HUES6 (cell line): ENCODE data around the gene GNMT.
"Not testable (repeated sequence)": the region's sequence is repeated elsewhere in the genome, so short reads cannot be mapped to it uniquely, and the experiment has no call there.

Source experiments
- H3K27ac ChIP-seq: 2 replicates; pipeline ENCODE4 v1.7.0; 2013; ENCODE audit warnings: low read depth, mild to moderate bottlenecking, low read length, inconsistent platforms
- H3K27me3 ChIP-seq: 2 replicates; pipeline ENCODE4 v1.6.1; 2013; ENCODE audit warnings: low read length; ENCODE audit not compliant: control insufficient read depth, insufficient read depth
- H3K36me3 ChIP-seq: 2 replicates; pipeline ENCODE4 v1.6.1; 2013; ENCODE audit warnings: low read length; ENCODE audit not compliant: control insufficient read depth, insufficient read depth
- H3K4me1 ChIP-seq: 2 replicates; pipeline ENCODE4 v1.6.1; 2013; ENCODE audit warnings: low read length; ENCODE audit not compliant: control insufficient read depth, insufficient read depth
- H3K4me3 ChIP-seq: 2 replicates; pipeline ENCODE4 v1.5.1; 2013; ENCODE audit warnings: low read depth, low read length
- H3K9ac ChIP-seq: one replicate; pipeline ENCODE4 v1.6.1; 2013; ENCODE audit warnings: mild to moderate bottlenecking, low read length
- H3K9me3 ChIP-seq: 2 replicates; pipeline ENCODE4 v1.6.1; 2013; ENCODE audit warnings: low read depth, low read length; ENCODE audit not compliant: control insufficient read depth, insufficient read depth

Gene GNMT

DNA sequence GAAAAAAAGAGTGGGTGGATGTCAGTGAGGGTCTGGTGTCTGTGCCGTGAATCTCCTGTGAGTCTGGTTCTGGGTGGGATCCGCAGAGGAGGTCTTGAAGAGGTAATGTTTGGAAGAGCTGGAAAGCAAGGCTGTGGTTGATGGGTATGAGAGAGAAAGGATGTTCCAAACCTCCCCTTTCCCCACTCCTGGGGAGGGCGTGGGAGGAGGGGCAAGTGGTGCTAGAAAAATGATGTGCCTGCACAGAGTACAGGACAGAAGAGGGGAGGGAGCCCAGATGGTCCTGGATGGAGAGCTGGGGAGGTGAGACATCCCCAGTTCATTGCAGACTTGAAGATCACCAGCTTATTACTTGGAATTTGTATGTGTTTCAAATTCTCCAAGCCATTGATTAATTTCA lies 28.1 kb upstream of the GNMT start:
- H3K27me3 ChIP-seq: no peaks in the 10 kb centered on the region
- peaks cover 52% of the 10 kb centered on the region for H3K36me3 ChIP-seq
- no peak overlapping the region for H3K4me3 ChIP-seq
- H3K9ac ChIP-seq: no peak overlapping the region
- no peak overlapping the region for H3K27ac ChIP-seq
- H3K9me3 ChIP-seq: no peaks in the 10 kb centered on the region
- peaks cover 3% of the 10 kb centered on the region; the same call in 1 of the 2 replicates for H3K4me1 ChIP-seq

DNA sequence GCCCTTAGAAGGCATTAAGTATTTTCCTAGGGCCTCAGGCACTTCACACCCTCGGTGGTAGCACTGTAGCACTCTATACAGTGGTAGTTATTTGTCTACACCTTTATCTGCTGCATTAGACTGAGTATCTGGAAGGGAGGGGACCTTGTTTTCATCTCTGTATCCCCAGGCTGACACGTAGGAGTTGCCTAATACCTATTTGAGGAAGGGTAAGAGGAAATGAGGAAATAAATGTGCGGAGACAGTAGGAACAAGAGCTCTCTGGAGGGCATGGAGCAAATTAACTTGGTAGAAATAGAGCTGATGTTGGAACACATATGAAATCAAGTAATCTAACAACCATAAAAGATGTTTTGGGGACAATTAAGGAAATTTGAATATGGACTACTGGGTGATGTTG lies 27.3 kb upstream of the GNMT start:
- H3K4me1 ChIP-seq: peaks cover 3% of the 10 kb centered on the region; the same call in 1 of the 2 replicates
- H3K27me3 ChIP-seq: no peaks in the 10 kb centered on the region
- H3K36me3 ChIP-seq: peaks cover 60% of the 10 kb centered on the region
- no peak overlapping the region for H3K27ac ChIP-seq
- no peaks in the 10 kb centered on the region for H3K9me3 ChIP-seq
- H3K9ac ChIP-seq: no peak overlapping the region
- no peak overlapping the region for H3K4me3 ChIP-seq

DNA sequence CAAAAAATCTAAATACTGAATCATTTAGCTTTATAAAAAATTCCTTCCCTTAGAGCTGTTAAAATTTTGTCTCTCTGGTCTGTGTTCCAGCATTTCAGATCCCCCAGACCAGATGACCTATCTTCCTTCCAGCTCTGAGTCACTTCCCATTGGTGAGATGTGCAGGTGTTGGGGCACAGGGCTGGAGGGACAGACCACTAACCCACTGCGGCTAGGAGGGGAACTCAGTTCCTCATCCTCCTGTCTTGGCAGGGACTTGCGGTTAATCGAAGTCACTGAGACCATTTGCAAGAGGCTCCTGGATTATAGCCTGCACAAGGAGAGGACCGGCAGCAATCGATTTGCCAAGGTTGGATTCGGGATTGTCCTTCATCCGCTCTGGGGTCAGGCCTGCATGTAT lies 25.2 kb upstream of the GNMT start:
- peaks cover 13% of the 10 kb centered on the region for H3K4me1 ChIP-seq
- H3K27me3 ChIP-seq: no peaks in the 10 kb centered on the region
- H3K4me3 ChIP-seq: no peak overlapping the region
- H3K27ac ChIP-seq: no peak overlapping the region
- H3K9ac ChIP-seq: no peak overlapping the region
- peaks cover 79% of the 10 kb centered on the region for H3K36me3 ChIP-seq
- no peaks in the 10 kb centered on the region for H3K9me3 ChIP-seq

- H3K4me1 ChIP-seq: peaks cover 10% of the 10 kb centered on the region; the same call in 1 of the 2 replicates
- H3K36me3 ChIP-seq: peaks cover 87% of the 10 kb centered on the region
Observed at GRCh38 chr6:42936398-42936797, 24.2 kb upstream of the GNMT start.

DNA sequence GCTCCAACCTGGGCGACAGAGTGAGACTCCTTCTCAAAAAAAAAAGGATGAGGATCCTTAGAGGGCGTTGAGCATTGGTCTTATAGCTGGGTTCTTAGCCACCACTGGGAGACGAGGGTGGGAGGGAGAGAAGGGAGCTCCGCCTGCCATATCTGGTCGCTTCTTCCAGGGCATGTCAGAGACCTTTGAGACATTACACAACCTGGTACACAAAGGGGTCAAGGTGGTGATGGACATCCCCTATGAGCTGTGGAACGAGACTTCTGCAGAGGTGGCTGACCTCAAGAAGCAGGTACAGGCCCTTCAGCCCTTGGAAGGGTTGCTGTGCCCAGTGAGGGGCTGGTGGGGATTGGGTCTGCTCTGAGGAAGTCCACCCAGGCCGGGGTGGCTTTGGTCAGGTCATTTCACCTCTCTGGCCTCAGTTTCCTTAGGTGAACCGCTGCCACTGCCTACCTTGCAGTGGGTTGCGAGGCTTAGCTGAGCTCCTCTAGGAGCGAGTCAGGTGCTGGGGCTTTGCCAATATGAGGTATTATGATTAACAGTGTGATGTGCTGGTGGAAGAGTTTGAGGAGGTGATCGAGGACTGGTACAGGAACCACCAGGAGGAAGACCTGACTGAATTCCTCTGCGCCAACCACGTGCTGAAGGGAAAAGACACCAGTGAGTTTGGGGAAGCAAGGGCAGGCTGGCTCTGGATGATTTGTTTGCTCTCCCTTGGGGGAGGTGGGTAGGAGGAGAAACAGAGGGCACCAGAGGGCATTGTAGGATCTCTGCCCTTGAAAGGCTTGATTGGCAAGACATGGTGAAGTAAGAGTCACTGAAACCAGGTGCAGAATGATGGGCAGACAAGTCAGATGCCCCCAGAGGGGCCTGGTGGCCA lies 22.8 kb upstream of the GNMT start:
- Histone ChIP-seq H3K36me3 (peaks cover 84% of the 10 kb centered on the region), H3K27me3 (no peaks in the 10 kb centered on the region), H3K27ac (no peak overlapping the region), H3K4me1 (peaks cover 10% of the 10 kb centered on the region; the same call in 1 of the 2 replicates), H3K4me3 (no peak overlapping the region), H3K9me3 (no peaks in the 10 kb centered on the region), H3K9ac (no peak overlapping the region)

More at GRCh38 chr6:42936398-42936797, 24.2 kb upstream of the GNMT start:
- no peaks in the 10 kb centered on the region for H3K27me3 ChIP-seq
- H3K27ac ChIP-seq: no peak overlapping the region
- no peak overlapping the region for H3K9ac ChIP-seq
- H3K4me3 ChIP-seq: no peak overlapping the region
- no peaks in the 10 kb centered on the region for H3K9me3 ChIP-seq

DNA sequence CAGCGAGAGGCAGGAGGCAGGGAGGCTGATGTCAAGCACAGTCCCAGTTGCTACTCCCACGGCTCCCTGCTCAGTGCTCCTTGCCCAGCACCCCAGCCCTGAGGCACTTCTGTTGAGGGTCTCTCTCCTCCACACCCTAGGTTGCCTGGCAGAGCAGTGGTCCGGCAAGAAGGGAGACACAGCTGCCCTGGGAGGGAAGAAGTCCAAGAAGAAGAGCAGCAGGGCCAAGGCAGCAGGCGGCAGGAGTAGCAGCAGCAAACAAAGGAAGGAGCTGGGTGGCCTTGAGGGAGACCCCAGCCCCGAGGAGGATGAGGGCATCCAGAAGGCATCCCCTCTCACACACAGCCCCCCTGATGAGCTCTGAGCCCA lies 22.1 kb upstream of the GNMT start:
- peaks cover 10% of the 10 kb centered on the region; the same call in 1 of the 2 replicates for H3K4me1 ChIP-seq
- H3K27me3 ChIP-seq: no peaks in the 10 kb centered on the region
- H3K9ac ChIP-seq: no peak overlapping the region
- H3K9me3 ChIP-seq: no peaks in the 10 kb centered on the region
- H3K27ac ChIP-seq: no peak overlapping the region
- no peak overlapping the region for H3K4me3 ChIP-seq
- H3K36me3 ChIP-seq: peaks cover 78% of the 10 kb centered on the region

GRCh38 chr6:42938987-42939809 lies 21.4 kb upstream of the GNMT start:
- Histone ChIP-seq H3K27ac (no peak overlapping the region), H3K4me3 (no peak overlapping the region), H3K4me1 (peaks cover 10% of the 10 kb centered on the region; the same call in 1 of the 2 replicates), H3K9me3 (no peaks in the 10 kb centered on the region), H3K27me3 (no peaks in the 10 kb centered on the region), H3K36me3 (peaks cover 74% of the 10 kb centered on the region), H3K9ac (no peak overlapping the region)

- Histone ChIP-seq H3K36me3 (peaks cover 69% of the 10 kb centered on the region), H3K4me3 (no peak overlapping the region), H3K27ac (no peak overlapping the region), H3K27me3 (no peaks in the 10 kb centered on the region), H3K4me1 (peaks cover 10% of the 10 kb centered on the region; the same call in 1 of the 2 replicates), H3K9ac (no peak overlapping the region), H3K9me3 (no peaks in the 10 kb centered on the region)
Observed at GRCh38 chr6:42939810-42940167, 20.8 kb upstream of the GNMT start.

DNA sequence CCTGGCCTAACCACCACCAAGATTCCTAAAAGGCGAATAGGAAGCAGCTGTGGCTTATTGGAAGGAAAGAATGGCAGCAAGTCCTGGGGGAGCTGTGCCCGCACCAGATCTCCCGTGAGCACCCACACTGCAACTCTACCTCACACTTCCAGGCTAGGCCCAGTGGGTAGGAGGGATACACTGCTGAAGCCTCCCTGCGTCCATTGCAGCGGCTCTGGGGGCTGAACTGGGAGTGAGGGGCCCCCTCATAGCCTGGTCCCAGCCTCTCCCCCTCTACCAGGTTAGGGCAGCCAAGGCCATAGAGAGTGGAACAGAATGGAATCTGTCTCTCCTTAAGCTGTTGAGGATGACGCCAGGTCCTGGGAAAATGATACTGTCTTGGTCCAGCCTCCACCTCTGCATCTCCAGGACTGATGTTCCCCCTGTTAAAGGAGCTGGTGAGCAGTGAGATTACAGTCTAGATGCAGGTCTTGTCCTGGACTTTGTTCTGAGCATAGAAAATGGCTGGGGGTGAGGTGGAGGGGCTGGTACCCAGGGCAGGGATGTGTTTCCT lies 20.0 kb upstream of the GNMT start:
- H3K36me3 ChIP-seq: peaks cover 62% of the 10 kb centered on the region
- peaks cover 10% of the 10 kb centered on the region; the same call in 1 of the 2 replicates for H3K4me1 ChIP-seq
- H3K27ac ChIP-seq: no peak overlapping the region
- no peak overlapping the region for H3K9ac ChIP-seq
- H3K4me3 ChIP-seq: no peak overlapping the region
- no peaks in the 10 kb centered on the region for H3K27me3 ChIP-seq
- H3K9me3 ChIP-seq: no peaks in the 10 kb centered on the region

- Histone ChIP-seq H3K4me1 (peaks cover 10% of the 10 kb centered on the region; the same call in 1 of the 2 replicates), H3K36me3 (peaks cover 54% of the 10 kb centered on the region)
- not testable (repeated sequence) for H3K9ac ChIP-seq, H3K27me3 ChIP-seq, H3K9me3 ChIP-seq, H3K4me3 ChIP-seq, H3K27ac ChIP-seq
Observed at GRCh38 chr6:42941356-42941755, 19.2 kb upstream of the GNMT start.

DNA sequence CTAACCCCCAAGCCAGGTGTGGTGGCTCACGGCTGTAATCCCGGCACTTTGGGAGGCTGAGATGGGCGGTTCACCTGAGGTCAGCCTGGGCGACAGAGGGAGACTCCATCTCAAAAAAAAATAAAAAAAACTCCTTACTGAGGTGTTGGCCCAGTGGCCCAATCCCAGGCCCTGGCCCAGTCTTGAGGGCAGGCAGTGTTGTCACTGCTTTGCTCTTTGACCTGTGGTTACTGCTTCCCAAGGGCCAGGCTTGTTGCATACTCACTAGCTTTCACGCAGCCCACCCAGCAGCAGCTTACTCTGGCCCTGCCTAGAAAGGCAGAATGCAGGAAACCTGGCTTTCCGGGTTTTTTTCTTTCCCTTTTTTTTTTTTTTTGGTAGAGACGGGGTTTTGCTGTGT lies 18.1 kb upstream of the GNMT start:
- no peak overlapping the region for H3K27ac ChIP-seq
- no peaks in the 10 kb centered on the region for H3K9me3 ChIP-seq
- peaks cover 10% of the 10 kb centered on the region; the same call in 1 of the 2 replicates for H3K4me1 ChIP-seq
- no peaks in the 10 kb centered on the region for H3K27me3 ChIP-seq
- H3K9ac ChIP-seq: no peak overlapping the region
- H3K36me3 ChIP-seq: peaks cover 43% of the 10 kb centered on the region
- no peak overlapping the region for H3K4me3 ChIP-seq
